Kasumi-1 (cell line): ENCODE data around the gene TAPBPL.
"Not testable (repeated sequence)": the region's sequence is repeated elsewhere in the genome, so short reads cannot be mapped to it uniquely, and the experiment has no call there.

ENCODE experiments used
- DNase-seq, 2 experiments: peaks; one replicate each; lab custom pipeline; 2025; lab: John Stamatoyannopoulos, UW

TAPBPL gene

DNA sequence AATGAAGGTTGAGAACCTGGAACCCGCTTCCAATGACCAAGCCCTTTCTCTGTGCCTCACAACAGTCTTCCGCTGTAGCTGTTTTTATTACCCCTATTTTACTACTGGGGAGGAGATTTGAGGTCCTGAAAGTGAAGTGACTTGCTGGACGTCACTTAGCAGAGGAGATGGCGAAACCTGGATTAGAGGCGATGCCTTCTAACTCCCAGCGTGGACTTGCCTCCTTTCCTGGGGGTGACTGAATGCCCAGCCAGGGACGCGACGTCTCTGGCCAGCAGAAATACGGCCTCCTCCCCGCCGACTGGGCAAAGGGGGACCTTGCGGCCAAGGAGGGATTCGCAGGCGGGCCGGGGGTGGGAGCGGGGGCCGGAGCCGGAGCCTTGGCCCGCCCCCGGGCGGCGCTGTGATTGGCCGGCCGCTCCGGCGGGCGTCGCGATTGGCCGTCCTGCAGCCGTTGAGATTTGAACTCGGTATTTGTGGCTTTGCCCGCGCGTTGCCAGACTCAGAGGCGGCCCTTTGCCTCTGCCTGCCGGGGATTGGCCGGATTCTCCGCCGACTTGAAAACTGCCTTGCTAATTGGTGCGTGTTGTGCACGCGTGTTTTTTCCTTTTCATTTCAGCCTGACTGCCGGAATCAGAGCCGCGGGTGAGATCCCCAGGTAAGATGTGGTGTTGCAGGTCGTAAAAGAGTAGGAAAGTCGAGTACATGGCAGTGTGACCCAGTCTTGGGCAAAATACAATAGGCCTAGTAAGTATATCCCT lies 41.8 kb downstream of the TAPBPL start, which contains the start of gene NCAPD2:
Gene NCAPD2, plus strand, starts transcription at position 606 of the 761 bp plus-strand sequence. CDS start 997 bp downstream, outside the sequence.
- DNase-seq = peak; percentile 83 to 84

DNA sequence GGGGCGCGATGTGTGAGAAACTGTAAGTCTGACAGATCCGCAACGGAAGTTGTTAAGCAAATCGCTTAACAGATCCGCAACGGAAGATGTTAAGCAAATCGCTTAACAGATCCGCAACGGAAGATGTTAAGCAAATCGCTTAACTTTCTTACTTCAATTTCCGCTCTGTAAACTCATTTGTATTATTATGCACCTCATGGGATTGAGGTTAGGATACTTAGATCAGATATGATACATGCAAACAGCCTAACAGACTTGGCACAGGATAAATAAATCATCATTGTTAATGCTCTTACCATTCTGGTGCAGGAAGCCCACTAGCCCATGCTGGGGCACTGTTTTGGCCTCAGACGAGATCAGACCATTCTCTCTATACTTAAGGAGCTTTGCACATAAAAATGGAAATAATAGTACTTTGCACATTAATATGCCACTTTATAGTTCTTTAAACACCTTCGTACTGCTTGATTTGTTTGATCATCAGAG lies 42.5 kb downstream of the TAPBPL start:
- DNase-seq = peak; percentile 34 to 56

DNA sequence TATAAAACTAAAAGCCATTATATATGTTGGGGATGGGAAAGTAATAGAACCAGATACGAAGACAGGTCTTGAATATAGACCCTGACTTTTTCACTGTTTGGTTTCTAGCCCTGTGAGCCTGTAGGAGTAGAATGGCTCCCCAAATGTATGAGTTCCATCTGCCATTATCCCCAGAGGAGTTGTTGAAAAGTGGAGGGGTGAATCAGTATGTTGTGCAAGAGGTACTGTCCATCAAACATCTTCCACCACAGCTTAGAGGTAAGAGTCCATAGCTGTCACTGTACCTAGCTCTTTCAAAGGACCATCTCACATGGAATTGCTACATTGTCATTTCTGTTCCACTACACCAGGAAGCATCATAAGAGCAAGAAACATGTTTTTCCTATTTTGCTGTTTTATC lies 43.1 kb downstream of the TAPBPL start:
- DNase-seq = no peak

DNA sequence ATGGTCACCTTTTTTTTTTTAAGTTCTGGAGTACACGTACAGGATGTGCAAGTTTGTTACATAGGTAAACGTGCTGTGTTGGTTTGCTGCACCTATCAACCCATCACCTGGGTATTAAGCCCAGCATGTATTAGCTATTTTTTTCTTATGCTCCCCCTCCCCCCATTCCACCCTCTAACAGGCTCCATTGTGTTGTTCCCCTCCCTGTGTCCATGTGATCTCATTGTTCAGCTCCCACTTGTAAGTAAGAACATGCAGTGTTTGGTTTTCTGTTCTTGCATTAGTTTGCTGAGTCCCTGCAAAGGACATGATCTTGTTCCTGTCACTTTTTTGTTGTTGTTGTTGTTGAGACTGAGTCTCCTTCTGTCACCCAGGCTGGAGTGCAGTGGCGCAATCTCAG lies 45.4 kb downstream of the TAPBPL start:
- not testable (repeated sequence) for DNase-seq

DNA sequence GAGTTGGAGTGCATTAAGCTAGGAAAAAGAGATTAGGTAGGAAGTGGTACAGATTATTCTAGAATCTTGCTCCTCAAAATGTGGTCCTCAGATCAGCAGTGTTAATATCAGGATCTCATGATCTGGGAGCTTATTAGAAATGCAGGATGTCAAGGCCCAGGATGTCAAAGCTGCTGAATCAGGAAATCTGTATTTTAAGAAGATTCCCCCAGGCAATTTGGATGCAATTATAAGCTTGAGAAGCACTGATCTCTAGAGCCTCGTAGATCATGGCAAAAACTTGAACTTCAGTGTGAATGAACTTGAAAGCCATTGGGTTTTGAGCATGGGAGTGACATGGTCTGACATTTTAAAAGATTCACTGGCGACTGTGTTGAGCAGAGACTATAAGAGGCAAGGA lies 48.6 kb downstream of the TAPBPL start:
- DNase-seq = no peak

DNA sequence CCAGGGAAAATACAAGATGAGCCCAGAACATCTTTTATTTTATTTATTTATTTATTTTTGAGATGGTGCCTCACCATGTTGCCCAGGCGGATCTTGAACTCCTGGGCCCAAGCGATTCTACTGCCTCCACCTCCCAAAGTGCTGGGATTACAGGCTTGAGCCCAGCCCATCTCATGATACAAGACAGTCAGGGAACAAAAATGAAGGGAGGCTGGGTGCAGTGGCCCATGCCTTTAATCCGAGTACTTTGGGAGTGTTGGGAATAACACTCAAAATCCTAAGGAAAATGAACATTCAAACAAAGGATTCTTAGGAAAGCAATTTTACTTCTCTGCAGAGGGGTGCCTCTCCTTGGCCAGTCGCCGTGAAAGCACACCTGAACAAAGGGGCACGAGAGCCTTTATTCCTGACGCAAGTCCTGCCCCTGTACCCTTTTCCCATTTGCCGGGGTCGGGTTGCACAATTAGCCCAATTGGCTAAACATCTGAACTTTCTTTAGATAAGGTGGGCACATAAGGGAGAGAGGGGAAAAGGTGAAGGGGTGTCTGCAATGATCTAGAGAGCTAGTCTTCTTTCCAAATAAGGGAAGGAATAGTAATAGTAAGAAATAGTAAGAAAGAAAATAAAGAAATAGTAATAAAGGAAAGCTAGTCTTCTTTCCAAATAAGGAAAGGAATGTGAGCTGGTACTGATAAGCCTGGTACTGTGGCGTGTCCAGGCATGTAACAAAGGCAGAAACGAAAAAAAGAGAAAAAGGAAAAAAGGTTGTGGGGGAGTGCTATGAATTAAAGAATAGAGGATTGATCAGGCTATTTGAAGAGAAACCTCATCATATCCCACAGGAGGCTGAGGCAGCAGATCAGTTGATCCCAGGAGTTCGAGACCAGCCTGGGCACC lies 55.5 kb downstream of the TAPBPL start:
- no peak for DNase-seq

DNA sequence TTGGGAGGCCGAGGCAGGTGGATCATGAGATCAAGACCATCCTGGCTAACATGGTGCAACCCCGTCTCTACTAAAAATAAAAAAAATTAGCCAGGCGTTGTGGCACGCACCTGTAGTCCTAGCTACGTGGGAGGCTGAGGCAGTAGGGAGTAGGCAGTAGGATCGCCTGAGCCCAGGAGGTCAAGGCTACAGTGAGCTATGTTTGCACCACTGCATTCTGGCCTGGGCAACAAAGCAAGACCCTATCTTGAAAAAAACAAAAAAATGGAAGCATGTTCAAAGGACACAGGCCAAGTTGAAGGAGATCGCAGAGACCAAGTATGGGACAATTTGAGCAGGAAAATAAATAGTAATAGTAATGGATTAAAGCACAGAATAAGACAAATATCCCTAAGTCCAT lies 56.2 kb downstream of the TAPBPL start:
- DNase-seq = no peak
